HepG2 (cell line): Measurements from ENCODE around the gene MCU. TPM values are rescaled to one million over a fixed set of nuclear protein-coding genes. Genes with fewer than 3 reads are reported as not detected.

ENCODE experiments used
- ATF7-NPFF ChIP-seq: sonication (generic); formaldehyde crosslinking; IDR thresholded peaks from 2 replicates; pipeline ENCODE4 v1.8.1; 2023; ENCODE audit warnings: mild to moderate bottlenecking, low read depth, missing genetic modification reagents, moderate library complexity
- ATRX ChIP-seq: sonication (generic); formaldehyde crosslinking; IDR thresholded peaks from 2 replicates; pipeline ENCODE4 v1.4.0; 2020; ENCODE audit warnings: missing genetic modification reagents, borderline replicate concordance
- CREM ChIP-seq, 2 experiments: sonication (generic) in 1 of 2; formaldehyde crosslinking in 1 of 2; IDR thresholded peaks; 2 replicates each; pipeline versions ENCODE4 v1.4.0 to v1.6.1; 2016 to 2020; ENCODE audit warnings: antibody characterized with exemption in 1 of 2, mild to moderate bottlenecking in 1 of 2, missing genetic modification reagents in 1 of 2
- DR1 ChIP-seq: sonication (generic); formaldehyde crosslinking; IDR thresholded peaks from 2 replicates; pipeline ENCODE4 v1.8.0; 2021; ENCODE audit warnings: mild to moderate bottlenecking, missing genetic modification reagents, inconsistent platforms
- HDAC2 ChIP-seq: sonication (generic); formaldehyde crosslinking; IDR thresholded peaks from 2 replicates; pipeline ENCODE4 v1.4.0; 2020; ENCODE audit warnings: missing genetic modification reagents
- KLF9 ChIP-seq: IDR thresholded peaks from 2 replicates; pipeline ENCODE4 v1.6.1; 2016; ENCODE audit warnings: low read depth
- REXO4 ChIP-seq: sonication (generic); formaldehyde crosslinking; IDR thresholded peaks from 2 replicates; pipeline ENCODE4 v1.8.0; 2022; ENCODE audit warnings: missing genetic modification reagents, mild to moderate bottlenecking, borderline replicate concordance
- SIX1 ChIP-seq: sonication (generic); formaldehyde crosslinking; IDR thresholded peaks from 2 replicates; pipeline ENCODE4 v1.4.0; 2020; ENCODE audit warnings: missing genetic modification reagents, borderline replicate concordance
- SOX6 ChIP-seq, 2 experiments: fragments of 450-650 bp in 1 of 2; sonication (generic) in 1 of 2; formaldehyde crosslinking in 1 of 2; IDR thresholded peaks; 2 replicates each; pipeline versions ENCODE4 v1.4.0 to v1.6.1; 2017 to 2020; ENCODE audit warnings: antibody characterized with exemption in 1 of 2, mild to moderate bottlenecking in 1 of 2, missing genetic modification reagents in 1 of 2
- ZEB1 ChIP-seq: IDR thresholded peaks from 2 replicates; pipeline ENCODE4 v1.6.1; 2012; ENCODE audit warnings: mild to moderate bottlenecking, low read depth, inconsistent platforms; ENCODE audit not compliant: insufficient replicate concordance
- ZNF160 ChIP-seq: sonication (generic); formaldehyde crosslinking; IDR thresholded peaks from 2 replicates; pipeline ENCODE4 v1.8.0; 2022; ENCODE audit warnings: mild to moderate bottlenecking, inconsistent platforms, missing genetic modification reagents
- ZNF331 ChIP-seq: sonication (generic); formaldehyde crosslinking; IDR thresholded peaks from 2 replicates; pipeline ENCODE4 v1.4.0; 2020; ENCODE audit warnings: missing genetic modification reagents
- ZNF367 ChIP-seq: sonication (generic); formaldehyde crosslinking; IDR thresholded peaks from 2 replicates; pipeline ENCODE4 v1.4.0; 2020; ENCODE audit warnings: missing genetic modification reagents, borderline replicate concordance
- ZNF510 ChIP-seq: sonication (generic); formaldehyde crosslinking; IDR thresholded peaks from 2 replicates; pipeline ENCODE4 v1.4.0; 2020; ENCODE audit warnings: low read depth, mild to moderate bottlenecking, missing genetic modification reagents
- ZNF557 ChIP-seq: sonication (generic); formaldehyde crosslinking; IDR thresholded peaks from 2 replicates; pipeline ENCODE4 v1.4.0; 2020; ENCODE audit warnings: missing genetic modification reagents
- ZNF746 ChIP-seq: sonication (generic); formaldehyde crosslinking; IDR thresholded peaks from 2 replicates; pipeline ENCODE4 v1.8.0; 2022; ENCODE audit warnings: mild to moderate bottlenecking, missing genetic modification reagents
- ZNF83 ChIP-seq: sonication (generic); formaldehyde crosslinking; IDR thresholded peaks from 2 replicates; pipeline ENCODE4 v1.4.0; 2020; ENCODE audit warnings: missing genetic modification reagents, mild to moderate bottlenecking, borderline replicate concordance
- polyA plus RNA-seq, 8 experiments: library from polyadenylated mRNA; depleted of rRNA in 3 of 8; stranded (reverse) in 7 of 8; unstranded in 1 of 8; fragments of >200 nt; fragmentation: Illumina TruSeq in 4 of 8; extraction: Trizol in 4 of 8; gene quantifications; 2 replicates each; pipeline versions ENCODE4 v1.2.1 to v1.2.3, GENCODE V29; 2011 to 2016; ENCODE audit warnings: low read depth in 4 of 8, missing spikeins in 1 of 8, mixed read lengths in 1 of 8; ENCODE audit not compliant: insufficient read depth in 1 of 8
- total RNA-seq, 5 experiments: library from RNA; depleted of rRNA; stranded (reverse); fragments of >200 nt; fragmentation: Illumina TruSeq; extraction: Trizol; gene quantifications; 2 replicates each; pipeline ENCODE4 v1.2.3, GENCODE V29; 2016; ENCODE audit warnings: low read depth in 1 of 5
- TF ChIP-seq, protein P1 (sequence below): sonication (generic); formaldehyde crosslinking; IDR thresholded peaks from 2 replicates; pipeline ENCODE4 v1.8.1; 2023; ENCODE audit warnings: mild to moderate bottlenecking, missing genetic modification reagents
- TF ChIP-seq, protein P2 (sequence below): sonication (generic); formaldehyde crosslinking; IDR thresholded peaks from 2 replicates; pipeline ENCODE4 v1.4.0; 2020; ENCODE audit warnings: missing genetic modification reagents
- TF ChIP-seq, protein P3 (sequence below): sonication (generic); formaldehyde crosslinking; IDR thresholded peaks from 2 replicates; pipeline ENCODE4 v1.8.0; 2022; ENCODE audit warnings: missing genetic modification reagents, mild to moderate bottlenecking, borderline replicate concordance
- TF ChIP-seq, protein P4 (sequence below): sonication (generic); formaldehyde crosslinking; IDR thresholded peaks from 2 replicates; pipeline ENCODE4 v1.5.1; 2020; ENCODE audit warnings: mild to moderate bottlenecking, missing genetic modification reagents, moderate library complexity

Gene MCU
- total and polyA plus RNA-seq, 2 of the 13 experiments (the other 11 are each of a cell fraction or from before 2014, with no cell fraction given): 25.9 to 64.5 TPM

DNA sequence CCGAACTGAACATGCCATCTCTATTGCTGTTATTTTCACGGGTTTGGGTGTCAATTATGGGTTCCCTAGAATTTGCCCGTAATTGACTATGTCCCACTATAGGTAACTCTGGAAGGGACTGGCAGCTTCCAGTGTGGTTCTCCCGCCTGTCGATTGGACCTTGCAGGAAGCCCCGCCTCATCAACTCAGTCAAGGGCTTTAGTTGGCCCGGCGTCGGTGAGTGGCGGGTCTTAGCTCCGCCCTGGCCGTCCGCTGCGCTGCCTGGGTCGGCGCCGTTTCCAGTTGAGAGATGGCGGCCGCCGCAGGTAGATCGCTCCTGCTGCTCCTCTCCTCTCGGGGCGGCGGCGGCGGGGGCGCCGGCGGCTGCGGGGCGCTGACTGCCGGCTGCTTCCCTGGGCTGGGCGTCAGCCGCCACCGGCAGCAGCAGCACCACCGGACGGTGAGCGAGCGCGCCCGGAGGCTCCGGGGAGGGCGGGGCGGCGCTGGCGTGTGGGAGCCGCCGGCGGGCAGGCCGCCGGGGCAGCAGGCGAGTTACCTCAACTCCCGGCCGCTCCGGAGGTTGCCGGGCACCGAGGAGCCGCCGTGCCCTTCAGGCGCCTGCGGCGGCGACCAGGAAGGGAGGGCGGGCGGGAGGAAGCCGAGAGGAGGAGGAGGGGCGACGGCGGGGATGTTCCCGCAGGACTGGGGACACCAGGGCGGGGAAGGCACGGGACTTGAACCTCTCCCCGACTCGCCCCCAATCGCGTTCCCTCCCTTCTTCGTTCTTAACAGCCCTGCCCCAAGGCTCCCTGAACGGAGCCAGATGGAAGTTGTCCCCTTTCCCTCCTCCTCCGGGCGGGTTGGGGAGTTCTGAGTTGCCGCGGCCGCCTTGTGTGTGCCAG is at the start of gene MCU (continued):
- TF ChIP-seq, protein P1, sequence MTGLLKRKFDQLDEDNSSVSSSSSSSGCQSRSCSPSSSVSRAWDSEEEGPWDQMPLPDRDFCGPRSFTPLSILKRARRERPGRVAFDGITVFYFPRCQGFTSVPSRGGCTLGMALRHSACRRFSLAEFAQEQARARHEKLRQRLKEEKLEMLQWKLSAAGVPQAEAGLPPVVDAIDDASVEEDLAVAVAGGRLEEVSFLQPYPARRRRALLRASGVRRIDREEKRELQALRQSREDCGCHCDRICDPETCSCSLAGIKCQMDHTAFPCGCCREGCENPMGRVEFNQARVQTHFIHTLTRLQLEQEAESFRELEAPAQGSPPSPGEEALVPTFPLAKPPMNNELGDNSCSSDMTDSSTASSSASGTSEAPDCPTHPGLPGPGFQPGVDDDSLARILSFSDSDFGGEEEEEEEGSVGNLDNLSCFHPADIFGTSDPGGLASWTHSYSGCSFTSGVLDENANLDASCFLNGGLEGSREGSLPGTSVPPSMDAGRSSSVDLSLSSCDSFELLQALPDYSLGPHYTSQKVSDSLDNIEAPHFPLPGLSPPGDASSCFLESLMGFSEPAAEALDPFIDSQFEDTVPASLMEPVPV (CRISPR knock-in tag): no peak
- TF ChIP-seq ZNF83 (CRISPR knock-in tag) (no peak), SIX1 (CRISPR knock-in tag) (0 out of 2 replicates have a peak, but pooled peaks have one; percentile 12), SOX6 (IDR thresholded peaks at IDR 0.05) (no peak), SOX6 (CRISPR knock-in tag; IDR thresholded peaks at IDR 0.05) (peak; percentile 18; the same call in 1 of the 2 replicates), KLF9 (CRISPR knock-in tag) (no peak), ZNF367 (no peak; the same call in 1 of the 2 replicates), ZNF510 (CRISPR knock-in tag) (no peak), ATF7-NPFF (CRISPR knock-in tag) (peak; percentile 58; the same call in 1 of the 2 replicates), REXO4 (CRISPR knock-in tag) (no peak), ZNF160 (no peak; the same call in 1 of the 2 replicates), CREM (IDR thresholded peaks at IDR 0.05) (no peak), CREM (CRISPR knock-in tag; IDR thresholded peaks at IDR 0.05) (no peak), ZEB1 (no peak), ZNF557 (CRISPR knock-in tag) (no peak), ATRX (no peak), ZNF746 (CRISPR knock-in tag) (no peak), DR1 (CRISPR knock-in tag) (peak; percentile 90), ZNF331 (no peak), HDAC2 (CRISPR knock-in tag) (no peak)
- TF ChIP-seq, protein P2, sequence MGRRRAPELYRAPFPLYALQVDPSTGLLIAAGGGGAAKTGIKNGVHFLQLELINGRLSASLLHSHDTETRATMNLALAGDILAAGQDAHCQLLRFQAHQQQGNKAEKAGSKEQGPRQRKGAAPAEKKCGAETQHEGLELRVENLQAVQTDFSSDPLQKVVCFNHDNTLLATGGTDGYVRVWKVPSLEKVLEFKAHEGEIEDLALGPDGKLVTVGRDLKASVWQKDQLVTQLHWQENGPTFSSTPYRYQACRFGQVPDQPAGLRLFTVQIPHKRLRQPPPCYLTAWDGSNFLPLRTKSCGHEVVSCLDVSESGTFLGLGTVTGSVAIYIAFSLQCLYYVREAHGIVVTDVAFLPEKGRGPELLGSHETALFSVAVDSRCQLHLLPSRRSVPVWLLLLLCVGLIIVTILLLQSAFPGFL: no peak
- TF ChIP-seq, protein P3, sequence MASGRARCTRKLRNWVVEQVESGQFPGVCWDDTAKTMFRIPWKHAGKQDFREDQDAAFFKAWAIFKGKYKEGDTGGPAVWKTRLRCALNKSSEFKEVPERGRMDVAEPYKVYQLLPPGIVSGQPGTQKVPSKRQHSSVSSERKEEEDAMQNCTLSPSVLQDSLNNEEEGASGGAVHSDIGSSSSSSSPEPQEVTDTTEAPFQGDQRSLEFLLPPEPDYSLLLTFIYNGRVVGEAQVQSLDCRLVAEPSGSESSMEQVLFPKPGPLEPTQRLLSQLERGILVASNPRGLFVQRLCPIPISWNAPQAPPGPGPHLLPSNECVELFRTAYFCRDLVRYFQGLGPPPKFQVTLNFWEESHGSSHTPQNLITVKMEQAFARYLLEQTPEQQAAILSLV (CRISPR knock-in tag): no peak
- TF ChIP-seq, protein P4, sequence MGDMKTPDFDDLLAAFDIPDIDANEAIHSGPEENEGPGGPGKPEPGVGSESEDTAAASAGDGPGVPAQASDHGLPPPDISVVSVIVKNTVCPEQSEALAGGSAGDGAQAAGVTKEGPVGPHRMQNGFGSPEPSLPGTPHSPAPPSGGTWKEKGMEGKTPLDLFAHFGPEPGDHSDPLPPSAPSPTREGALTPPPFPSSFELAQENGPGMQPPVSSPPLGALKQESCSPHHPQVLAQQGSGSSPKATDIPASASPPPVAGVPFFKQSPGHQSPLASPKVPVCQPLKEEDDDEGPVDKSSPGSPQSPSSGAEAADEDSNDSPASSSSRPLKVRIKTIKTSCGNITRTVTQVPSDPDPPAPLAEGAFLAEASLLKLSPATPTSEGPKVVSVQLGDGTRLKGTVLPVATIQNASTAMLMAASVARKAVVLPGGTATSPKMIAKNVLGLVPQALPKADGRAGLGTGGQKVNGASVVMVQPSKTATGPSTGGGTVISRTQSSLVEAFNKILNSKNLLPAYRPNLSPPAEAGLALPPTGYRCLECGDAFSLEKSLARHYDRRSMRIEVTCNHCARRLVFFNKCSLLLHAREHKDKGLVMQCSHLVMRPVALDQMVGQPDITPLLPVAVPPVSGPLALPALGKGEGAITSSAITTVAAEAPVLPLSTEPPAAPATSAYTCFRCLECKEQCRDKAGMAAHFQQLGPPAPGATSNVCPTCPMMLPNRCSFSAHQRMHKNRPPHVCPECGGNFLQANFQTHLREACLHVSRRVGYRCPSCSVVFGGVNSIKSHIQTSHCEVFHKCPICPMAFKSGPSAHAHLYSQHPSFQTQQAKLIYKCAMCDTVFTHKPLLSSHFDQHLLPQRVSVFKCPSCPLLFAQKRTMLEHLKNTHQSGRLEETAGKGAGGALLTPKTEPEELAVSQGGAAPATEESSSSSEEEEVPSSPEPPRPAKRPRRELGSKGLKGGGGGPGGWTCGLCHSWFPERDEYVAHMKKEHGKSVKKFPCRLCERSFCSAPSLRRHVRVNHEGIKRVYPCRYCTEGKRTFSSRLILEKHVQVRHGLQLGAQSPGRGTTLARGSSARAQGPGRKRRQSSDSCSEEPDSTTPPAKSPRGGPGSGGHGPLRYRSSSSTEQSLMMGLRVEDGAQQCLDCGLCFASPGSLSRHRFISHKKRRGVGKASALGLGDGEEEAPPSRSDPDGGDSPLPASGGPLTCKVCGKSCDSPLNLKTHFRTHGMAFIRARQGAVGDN (CRISPR knock-in tag): peak; percentile 54; the same call in 1 of the 2 replicates
